HepG2 (cell line): ENCODE results near the gene RNF213. TPM values are rescaled to one million over a fixed set of nuclear protein-coding genes. Genes with fewer than 3 reads are reported as not detected.
"Not testable (repeated sequence)": the region's sequence is repeated elsewhere in the genome, so short reads cannot be mapped to it uniquely, and the experiment has no call there.

ENCODE experiments used
- ATAC-seq: fragments of 200-7000 bp; cut with Tn5 transposase; 3 replicates; pipeline ENCODE4 v1.9.1; 2020; ENCODE audit warnings: mild to moderate bottlenecking, moderate library complexity
- BruUV-seq: library from RNA; stranded (reverse); fragments of 400-500 nt; replicated peaks from 2 replicates; lab custom pipeline; 2021; lab: Mats Ljungman, UMichigan
- CTCF ChIA-PET: fragments of 300-600 bp; formaldehyde crosslinking; extraction: SDS; loops from one replicate; lab custom pipeline; 2021; ENCODE audit warnings: low total read pairs, inconsistent platforms, low intra/inter-chr PET ratio; lab: Yijun Ruan, JAX
- POLR2A ChIA-PET: fragments of 350-600 bp; sonication (Branson Sonifier 250); formaldehyde crosslinking; loops from one replicate; lab custom pipeline; 2020; ENCODE audit warnings: antibody characterized with exemption, inconsistent platforms; lab: Yijun Ruan, JAX
- DNase-seq: peaks from one replicate; pipeline ENCODE4 v3.0.0-alpha.2; 2015; ENCODE audit warnings: low spot score
- FAIRE-seq: peaks from 3 replicates; lab custom pipeline; 2011; peaks lifted over from hg19 to GRCh38; lab: Jason Lieb, UNC
- H2AFZ ChIP-seq: one replicate; pipeline ENCODE4 v1.6.1; 2011; ENCODE audit warnings: low read length, inconsistent platforms
- H3K27ac ChIP-seq: fragments of 300-600 bp; 3 replicates; pipeline ENCODE4 v1.8.0; 2011; ENCODE audit warnings: mixed run types, mild to moderate bottlenecking, mixed read lengths, low read length, inconsistent platforms; ENCODE audit not compliant: insufficient read depth; ENCODE audit errors: extremely low read length
- H3K27me3 ChIP-seq, 2 experiments: fragments of 200-600 bp in 1 of 2; 2 replicates in 1 of 2; 3 replicates in 1 of 2; pipeline versions ENCODE4 v1.6.0 to v1.8.0; 2011; ENCODE audit warnings: low read length in 2 of 2, mild to moderate bottlenecking in 2 of 2, moderate library complexity in 2 of 2, inconsistent platforms in 1 of 2; ENCODE audit not compliant: insufficient read depth in 2 of 2, control insufficient read depth in 1 of 2
- H3K36me3 ChIP-seq, 2 experiments: fragments of 200-600 bp in 1 of 2; replicated peaks in 1 of 2; 2 replicates in 1 of 2; 3 replicates in 1 of 2; pipeline versions ENCODE4 v1.5.1 to v1.8.0; 2011; ENCODE audit warnings: low read length in 2 of 2, inconsistent platforms in 1 of 2; ENCODE audit not compliant: insufficient read depth in 2 of 2, control insufficient read depth in 1 of 2
- H3K4me1 ChIP-seq: 2 replicates; pipeline ENCODE4 v1.5.1; 2012; ENCODE audit warnings: low read length, inconsistent platforms; ENCODE audit not compliant: insufficient read depth
- H3K4me2 ChIP-seq: 2 replicates; pipeline ENCODE4 v1.6.0; 2011; ENCODE audit warnings: low read depth, low read length, inconsistent platforms
- H3K4me3 ChIP-seq, 3 experiments: fragments of 200-600 bp in 1 of 3; sonication (generic), shearing (Covaris generic) in 1 of 3; replicated peaks in 1 of 3; 2 replicates each; pipeline ENCODE4 v1.5.1; 2011 to 2016; ENCODE audit warnings: low read length in 3 of 3, inconsistent platforms in 2 of 3, low read depth in 2 of 3, mild to moderate bottlenecking in 2 of 3, control low read depth in 1 of 3, mixed read lengths in 1 of 3; ENCODE audit not compliant: insufficient read depth in 1 of 3
- H3K79me2 ChIP-seq: one replicate; pipeline ENCODE4 v1.6.1; 2011; ENCODE audit warnings: low read length, inconsistent platforms; ENCODE audit not compliant: insufficient read depth
- H3K9ac ChIP-seq: 2 replicates; pipeline ENCODE4 v1.6.0; 2011; ENCODE audit warnings: mild to moderate bottlenecking, low read depth, low read length, inconsistent platforms; ENCODE audit not compliant: insufficient read depth
- H3K9me3 ChIP-seq: 2 replicates; pipeline ENCODE4 v1.5.1; 2012; ENCODE audit warnings: mild to moderate bottlenecking, low read length
- H4K20me1 ChIP-seq: 2 replicates; pipeline ENCODE4 v1.6.0; 2011; ENCODE audit warnings: inconsistent platforms, mild to moderate bottlenecking, low read length, moderate library complexity; ENCODE audit not compliant: insufficient read depth
- EP300 ChIP-seq, 3 experiments: sonication (generic) in 1 of 3; formaldehyde crosslinking in 1 of 3; IDR thresholded peaks; 2 replicates each; pipeline versions ENCODE4 v1.5.1 to v1.6.1; 2011 to 2020; ENCODE audit warnings: low read depth in 2 of 3, low read length in 2 of 3, borderline replicate concordance in 1 of 3, improper control_type of control experiment in 1 of 3, mild to moderate bottlenecking in 1 of 3, missing genetic modification reagents in 1 of 3, moderate library complexity in 1 of 3
- ZC3H4 ChIP-seq: sonication (generic); formaldehyde crosslinking; IDR thresholded peaks from 2 replicates; pipeline ENCODE4 v1.4.0; 2020; ENCODE audit warnings: missing genetic modification reagents, borderline replicate concordance
- WGBS: methylation state at CpG from one replicate; pipeline ENCODE4 v1.1.6; 2017; ENCODE audit warnings: low lambda C conversion rate; 5-methylcytosine and 5-hydroxymethylcytosine counted together
- in situ Hi-C: cut with HindIII; loops from 2 replicates; pipeline ENCODE4 v1.10.0; 2017; ENCODE audit warnings: low pct_unique_long_range_greater_than_20kb; ENCODE audit not compliant: extremely low pct_ligation_motif_present
- intact Hi-C: fragments of 100-400 bp; cut with micrococcal nuclease; formaldehyde crosslinking; loops from one replicate; pipeline ENCODE4 v1.10.0; 2022; ENCODE audit not compliant: unreplicated experiment
- polyA plus RNA-seq, 8 experiments: library from polyadenylated mRNA; depleted of rRNA in 3 of 8; stranded (reverse) in 7 of 8; unstranded in 1 of 8; fragments of >200 nt; fragmentation: Illumina TruSeq in 4 of 8; extraction: Trizol in 4 of 8; gene quantifications; 2 replicates each; pipeline versions ENCODE4 v1.2.1 to v1.2.3, GENCODE V29; 2011 to 2016; ENCODE audit warnings: low read depth in 4 of 8, missing spikeins in 1 of 8, mixed read lengths in 1 of 8; ENCODE audit not compliant: insufficient read depth in 1 of 8
- total RNA-seq, 5 experiments: library from RNA; depleted of rRNA; stranded (reverse); fragments of >200 nt; fragmentation: Illumina TruSeq; extraction: Trizol; gene quantifications; 2 replicates each; pipeline ENCODE4 v1.2.3, GENCODE V29; 2016; ENCODE audit warnings: low read depth in 1 of 5

RNF213 gene
- total and polyA plus RNA-seq, 2 of the 13 experiments (the other 11 are each of a cell fraction or from before 2014, with no cell fraction given), result 38.6 to 38.7 TPM

- no peak for TF ChIP-seq ZC3H4 (CRISPR knock-in tag)
- ChIA-PET POLR2A (no interaction called here), CTCF (no interaction called here)
- no peaks in the 10 kb centered on the region for H3K36me3 ChIP-seq
- no peaks in the 10 kb centered on the region for H4K20me1 ChIP-seq
- no peak for ATAC-seq
- no peaks in the 10 kb centered on the region for H3K9me3 ChIP-seq
- H3K27ac ChIP-seq, result no peak overlapping the region
- no peak overlapping the region for H3K4me3 ChIP-seq
- FAIRE-seq, result no peak
- no peak for DNase-seq
- peaks cover 47% of the 10 kb centered on the region for H3K4me1 ChIP-seq
- in situ Hi-C loops (loop anchor here (5.0 kb wide), 1 partner anchor 110 kb away; the partner anchor contains the start of gene EIF4A3), intact Hi-C loops (no loop called here)
- H3K4me2 ChIP-seq, result no peak overlapping the region
- no peaks in the 10 kb centered on the region for H3K79me2 ChIP-seq
- no TSS peak for BruUV-seq
- no peak overlapping the region for H3K9ac ChIP-seq
- H2AFZ ChIP-seq, result no peak overlapping the region
- WGBS, result 94% methylated on average over 14 of the region's 14 CpGs
- no peaks in the 10 kb centered on the region; a peak in 1 of 5 replicates for H3K27me3 ChIP-seq
Measured at GRCh38 chr17:80257716-80258213, 2.9 kb upstream of the RNF213 start.

- H3K9ac ChIP-seq; H3K4me3 ChIP-seq; CTCF ChIA-PET; H2AFZ ChIP-seq; intact Hi-C loops; H3K79me2 ChIP-seq; H3K9me3 ChIP-seq; DNase-seq; H3K27me3 ChIP-seq; H3K4me2 ChIP-seq; H4K20me1 ChIP-seq; H3K36me3 ChIP-seq; H3K27ac ChIP-seq; POLR2A ChIA-PET; BruUV-seq; ATAC-seq; FAIRE-seq; TF ChIP-seq EP300 (IDR thresholded peaks at IDR 0.05; ENCODE audit: low read depth in 2 of 2, low read length in 2 of 2): not testable (repeated sequence)
- in situ Hi-C loops, result loop anchor here (5.0 kb wide), 1 partner anchor 111 kb away; the partner anchor contains the start of gene EIF4A3
- 0 out of 2 replicates have a peak, but pooled peaks have one; percentile 9 for TF ChIP-seq EP300 (CRISPR knock-in tag; IDR thresholded peaks at IDR 0.05; ENCODE audit: borderline replicate concordance)
- peaks cover 52% of the 10 kb centered on the region for H3K4me1 ChIP-seq
- WGBS, result 93% methylated on average over 2 of the region's 2 CpGs
Measured at GRCh38 chr17:80258296-80258695, 2.4 kb upstream of the RNF213 start.
